ENCODE measurements around the gene C12orf42. TPM values are rescaled to one million over a fixed set of nuclear protein-coding genes. Genes with fewer than 3 reads are reported as not detected.

Gene C12orf42
- total and polyA plus RNA-seq, 4 donors: 0.14 to 0.17 TPM; not detected in 2

GRCh38 chr12:103308396-103308795 lies 187.4 kb downstream of the C12orf42 start:
- H3K9ac ChIP-seq (ENCODE audit: low read depth in 1 of 2, low read length in 2 of 2): no peak overlapping the region
- H3K4me1 ChIP-seq (ENCODE audit: control insufficient read depth in 4 of 4, insufficient read depth in 4 of 4, low read length in 3 of 4): no peaks in the 10 kb centered on the region
- H3K27me3 ChIP-seq (ENCODE audit: control insufficient read depth in 4 of 4, insufficient read depth in 4 of 4, low read length in 3 of 4): no peaks in the 10 kb centered on the region
- H3K9me3 ChIP-seq (ENCODE audit: control insufficient read depth in 4 of 4, low read length in 3 of 4): no peaks in the 10 kb centered on the region
- 67% methylated on average over 1 of the region's 1 CpG for WGBS
- H3K36me3 ChIP-seq (ENCODE audit: control insufficient read depth in 4 of 4, insufficient read depth in 3 of 4, low read depth in 1 of 4, low read length in 3 of 4): no peaks in the 10 kb centered on the region
- TF ChIP-seq CTCF (IDR thresholded peaks at IDR 0.05; ENCODE audit: low read depth, low read length, missing input control) (no peak), NR2F2 (IDR thresholded peaks at IDR 0.05) (no peak), REST (IDR thresholded peaks at IDR 0.05) (no peak), ATF3 (IDR thresholded peaks at IDR 0.05) (no peak), HNF4A (conservative IDR thresholded peaks at IDR 0.05) (no peak)
- no peak for DNase-seq (ENCODE audit: low spot score)
- no peak overlapping the region for H3K4me3 ChIP-seq (ENCODE audit: low read depth in 1 of 3, low read length in 3 of 3)
- no peak overlapping the region for H3K27ac ChIP-seq (ENCODE audit: low read depth in 1 of 2, low read length in 2 of 2)

- Histone ChIP-seq H3K4me3 (ENCODE audit: low read depth in 1 of 3, low read length in 3 of 3) (no peak overlapping the region), H3K27ac (ENCODE audit: low read depth in 1 of 2, low read length in 2 of 2) (no peak overlapping the region), H3K4me1 (ENCODE audit: control insufficient read depth in 4 of 4, insufficient read depth in 4 of 4, low read length in 3 of 4) (no peaks in the 10 kb centered on the region), H3K36me3 (ENCODE audit: control insufficient read depth in 4 of 4, insufficient read depth in 3 of 4, low read depth in 1 of 4, low read length in 3 of 4) (no peaks in the 10 kb centered on the region), H3K27me3 (ENCODE audit: control insufficient read depth in 4 of 4, insufficient read depth in 4 of 4, low read length in 3 of 4) (no peaks in the 10 kb centered on the region), H3K9me3 (ENCODE audit: control insufficient read depth in 4 of 4, low read length in 3 of 4) (no peaks in the 10 kb centered on the region), H3K9ac (ENCODE audit: low read depth in 1 of 2, low read length in 2 of 2) (no peak overlapping the region)
- 80% methylated on average over 2 of the region's 2 CpGs for WGBS
- DNase-seq (ENCODE audit: low spot score): no peak
- TF ChIP-seq NR2F2 (IDR thresholded peaks at IDR 0.05): no peak
- no peak for TF ChIP-seq GABPA (IDR thresholded peaks at IDR 0.05 in 1 of 2, conservative IDR thresholded peaks at IDR 0.05 in 1 of 2)
- no peak for TF ChIP-seq MAX (IDR thresholded peaks at IDR 0.05)
These were observed 192.3 kb downstream of the C12orf42 start for GRCh38 chr12:103303484-103303883.

- H3K9ac ChIP-seq (ENCODE audit: low read depth in 1 of 2, low read length in 2 of 2): no peak overlapping the region
- H3K27me3 ChIP-seq (ENCODE audit: control insufficient read depth in 4 of 4, insufficient read depth in 4 of 4, low read length in 3 of 4): no peaks in the 10 kb centered on the region
- H3K4me3 ChIP-seq (ENCODE audit: low read depth in 1 of 3, low read length in 3 of 3): no peak overlapping the region
- no peak for DNase-seq (ENCODE audit: low spot score)
- H3K4me1 ChIP-seq (ENCODE audit: control insufficient read depth in 4 of 4, insufficient read depth in 4 of 4, low read length in 3 of 4): no peaks in the 10 kb centered on the region
- TF ChIP-seq FOXA2 (IDR thresholded peaks at IDR 0.05) (no peak), MAX (IDR thresholded peaks at IDR 0.05) (no peak), CTCF (IDR thresholded peaks at IDR 0.05; ENCODE audit: low read depth, low read length, missing input control) (no peak)
- H3K9me3 ChIP-seq (ENCODE audit: control insufficient read depth in 4 of 4, low read length in 3 of 4): no peaks in the 10 kb centered on the region
- no peak overlapping the region for H3K27ac ChIP-seq (ENCODE audit: low read depth in 1 of 2, low read length in 2 of 2)
- no peaks in the 10 kb centered on the region for H3K36me3 ChIP-seq (ENCODE audit: control insufficient read depth in 4 of 4, insufficient read depth in 3 of 4, low read depth in 1 of 4, low read length in 3 of 4)
- 28% methylated on average over 43 of the region's 43 CpGs for WGBS
These were observed 193.9 kb downstream of the C12orf42 start for GRCh38 chr12:103301642-103302591.

Data from liver (tissue), 9 donors.